Epithelial cell of proximal tubule (primary cell): ENCODE measurements around the gene GPR61. TPM values are rescaled to one million over a fixed set of nuclear protein-coding genes. Genes with fewer than 3 reads are reported as not detected.

Experiments used
- DNase-seq: peaks from one replicate; pipeline ENCODE4 v3.0.0-alpha.2; 2011; ENCODE audit warnings: low read depth
- H3K4me3 ChIP-seq: 2 replicates; pipeline ENCODE4 v1.5.1; 2011; ENCODE audit warnings: low read depth, mild to moderate bottlenecking, low read length
- CTCF ChIP-seq: conservative IDR thresholded peaks from 2 replicates; pipeline ENCODE4 v1.5.1; 2012; ENCODE audit warnings: low read depth, mild to moderate bottlenecking, low read length
- total RNA-seq: library from RNA; depleted of rRNA; stranded (reverse); fragments of >200 nt; gene quantifications from 2 replicates; pipeline ENCODE4 v1.2.3, GENCODE V29; 2015

The GPR61 gene
- total RNA-seq, 1 donor from 2014 or later, result not detected

DNA sequence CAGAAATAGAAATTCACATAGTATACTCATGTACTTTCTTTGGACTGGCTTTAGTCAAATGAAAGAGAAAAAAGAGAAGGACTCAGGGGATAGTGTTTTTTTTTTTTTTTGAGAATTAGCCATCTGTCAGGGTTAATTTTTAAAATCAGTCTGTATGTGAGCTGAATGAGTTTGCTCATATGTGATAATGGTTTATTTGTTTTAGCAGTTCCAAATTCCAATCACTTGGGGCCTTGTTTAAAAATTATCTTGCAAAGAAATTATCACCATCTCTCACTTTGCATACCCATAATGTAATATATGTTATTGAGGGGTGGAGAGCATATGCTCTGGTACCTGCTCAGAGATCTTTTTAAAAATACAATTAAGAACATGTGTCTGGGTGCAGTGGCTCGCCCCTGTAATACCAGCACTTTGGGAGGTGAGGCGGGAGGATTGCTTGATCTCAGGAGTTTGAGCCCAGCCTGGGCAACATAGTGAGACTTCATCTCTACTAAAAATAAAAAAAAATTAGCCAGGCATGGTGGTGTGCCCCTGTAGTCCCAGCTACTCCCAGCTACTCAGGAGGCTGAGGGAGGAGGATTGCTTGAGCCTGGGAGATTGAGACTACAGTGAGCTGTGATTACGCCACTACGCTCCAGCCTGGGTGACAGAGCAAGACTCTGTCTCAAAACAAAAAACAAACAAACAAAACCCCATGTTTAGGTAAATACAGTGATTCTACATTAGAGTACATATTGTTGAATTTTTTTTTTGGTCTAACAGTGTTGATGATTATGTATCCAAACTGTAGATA lies 28.4 kb downstream of the GPR61 start:
- DNase-seq, result no peak
- no peak for TF ChIP-seq CTCF
- no peak overlapping the region for H3K4me3 ChIP-seq

DNA sequence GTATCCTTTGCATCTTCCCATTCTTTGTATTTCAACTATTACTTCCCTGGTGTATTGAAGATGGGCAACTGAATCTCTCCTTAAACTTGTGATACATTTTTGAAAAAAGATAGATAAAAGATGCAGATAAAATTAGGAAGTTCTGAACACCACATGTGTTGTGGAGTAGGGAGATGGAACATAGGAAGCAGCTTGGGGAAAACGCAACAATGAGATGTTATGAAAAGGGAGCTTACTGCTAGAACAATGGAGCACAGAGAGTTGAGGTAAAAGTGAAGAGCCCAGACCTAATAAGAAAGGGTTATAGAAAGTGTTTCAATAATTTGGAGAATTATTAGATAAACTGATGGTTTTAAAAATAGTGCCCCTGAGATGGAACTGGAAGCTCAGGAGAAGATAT lies 29.7 kb downstream of the GPR61 start:
- TF ChIP-seq CTCF, result no peak
- H3K4me3 ChIP-seq, result no peak overlapping the region
- no peak for DNase-seq

DNA sequence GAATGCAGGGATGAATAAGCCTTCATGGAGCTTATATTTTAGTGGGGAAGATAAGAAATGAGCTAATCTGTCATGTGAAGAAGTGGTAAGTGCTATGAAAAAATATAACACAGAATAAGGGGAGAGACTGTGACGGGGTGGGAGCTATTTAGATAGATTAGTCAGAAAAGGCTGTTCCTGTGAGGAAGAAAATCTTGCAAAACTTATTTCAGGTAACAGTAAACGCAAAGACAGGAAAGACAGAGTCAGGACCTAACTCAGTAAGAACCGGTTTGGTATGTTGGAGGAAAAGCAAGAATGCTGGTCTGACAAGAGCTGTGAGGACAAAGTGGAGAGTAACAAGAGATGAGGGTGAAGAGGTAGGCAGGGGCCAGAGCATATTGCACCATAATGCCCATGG lies 30.7 kb downstream of the GPR61 start:
- no peak overlapping the region for H3K4me3 ChIP-seq
- TF ChIP-seq CTCF, result no peak
- DNase-seq, result no peak

GRCh38 chr1:109573785-109574184 lies 34.1 kb downstream of the GPR61 start:
- DNase-seq, result no peak
- TF ChIP-seq CTCF, result no peak
- no peak overlapping the region for H3K4me3 ChIP-seq

- no peak for TF ChIP-seq CTCF
- no peak overlapping the region for H3K4me3 ChIP-seq
- DNase-seq, result no peak
Observed at GRCh38 chr1:109578947-109579443, 39.3 kb downstream of the GPR61 start.

- no peak for DNase-seq
- H3K4me3 ChIP-seq, result no peak overlapping the region
- no peak for TF ChIP-seq CTCF
Observed at GRCh38 chr1:109579491-109579890, 39.8 kb downstream of the GPR61 start.

DNA sequence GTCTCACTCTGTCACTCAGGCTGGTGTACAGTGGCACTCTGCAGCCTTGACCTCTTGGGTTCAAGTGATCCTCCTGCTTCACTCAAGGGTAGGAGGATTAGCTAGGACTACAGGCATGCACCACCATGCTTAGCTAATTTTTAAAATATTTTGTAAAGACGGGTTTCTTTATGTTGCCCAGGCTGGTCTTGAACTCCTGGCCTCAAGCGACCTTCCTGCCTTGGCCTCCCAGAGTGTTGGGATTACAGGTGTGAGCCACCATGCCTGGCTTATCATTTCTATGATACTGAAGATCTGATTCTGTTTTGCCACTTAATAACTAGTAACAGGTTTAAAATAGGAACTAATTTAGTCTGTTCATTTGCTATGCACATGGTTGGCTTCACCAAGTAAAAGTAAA lies 42.3 kb downstream of the GPR61 start:
- no peak overlapping the region for H3K4me3 ChIP-seq
- TF ChIP-seq CTCF, result no peak
- no peak for DNase-seq
